Activated T-cell treated with anti-CD3 and anti-CD28 coated beads for 48 hours (primary cell): ENCODE data around the gene TEX50.
"Not testable (repeated sequence)": the region's sequence is repeated elsewhere in the genome, so short reads cannot be mapped to it uniquely, and the experiment has no call there.

ENCODE experiments used
- DNase-seq: peaks from one replicate; pipeline ENCODE4 v3.0.0-alpha.2; 2020; ENCODE audit warnings: low read depth

The TEX50 gene

GRCh38 chr1:173663159-173663558 lies 28.0 kb downstream of the TEX50 start:
- no peak for DNase-seq

GRCh38 chr1:173666646-173667045 lies 31.5 kb downstream of the TEX50 start:
- no peak for DNase-seq

- peak; percentile 18 for DNase-seq
These were observed 34.4 kb downstream of the TEX50 start, which contains the start of gene ANKRD45 for GRCh38 chr1:173669491-173669941. Gene ANKRD45, minus strand, starts transcription at chr1:173669851. Its CDS starts 10,433 bp downstream, at chr1:173659418.

- not testable (repeated sequence) for DNase-seq
These were observed 39.4 kb downstream of the TEX50 start for GRCh38 chr1:173674496-173674895.

- not testable (repeated sequence) for DNase-seq
These were observed 45.0 kb downstream of the TEX50 start for GRCh38 chr1:173680152-173680551.

- no peak for DNase-seq
These were observed 47.0 kb downstream of the TEX50 start for GRCh38 chr1:173682184-173682583.

GRCh38 chr1:173683838-173684237 lies 48.7 kb downstream of the TEX50 start:
- not testable (repeated sequence) for DNase-seq

- DNase-seq, result not testable (repeated sequence)
These were observed 50.0 kb downstream of the TEX50 start for GRCh38 chr1:173685121-173685520.
